Heart left ventricle (tissue), 13 donors: Measurements from ENCODE around the gene HSD11B1.

Experiments
- POLR2A ChIP-seq, 2 donors: fragments of 450-650 bp; IDR thresholded peaks; one replicate each; pipeline ENCODE4 v1.6.1; 2017; ENCODE audit warnings: antibody characterized with exemption in 2 of 2, mild to moderate bottlenecking in 2 of 2, moderate library complexity in 2 of 2
- TF ChIP-seq, protein P1 (sequence below), 12 donors: fragments of 200-600 bp; sonication (generic) in 4 of 12; IDR thresholded peaks; one replicate each; pipeline versions ENCODE4 v1.5.0 to v1.8.0; 2018 to 2022; ENCODE audit warnings: antibody characterized with exemption in 12 of 12, mild to moderate bottlenecking in 5 of 12
- donor health status: ischemic (EF 13 %, LVEDD 7.1; RV severe dilation, severe dysfunction).
- donor health status: DM: no; HTN: yes; CAD: no.
- donor health status: DM: no; HTN: no; CAD: no.
- donor health status: ischemic (EF 25% LVEDD 6.9; RV normal size, moderate dysfunction).
- donor health status: ischemic (EF 25% LVEDD 5.7; RV mildly dilated, moderate dysfunction).
- donor health status: ischemic (EF 35%, LVEDD 5.7; RV mildly dilated, moderate dysfunction).
- donor health status: nonischemic (EF 11% LVEDD 7.7; RV severe dilation, severe dysfunction).
- donor health status: DM: yes; HTN: yes; CAD: no.
- donor health status: PGD.
- donor health status: ischemic (EF 29% LVEDD 5.4; RV normal size, mild dysfunction).
- donor health status: nonischemic (EF 23%, LVEDD 6.1; RV moderate dilation, normal function).

DNA sequence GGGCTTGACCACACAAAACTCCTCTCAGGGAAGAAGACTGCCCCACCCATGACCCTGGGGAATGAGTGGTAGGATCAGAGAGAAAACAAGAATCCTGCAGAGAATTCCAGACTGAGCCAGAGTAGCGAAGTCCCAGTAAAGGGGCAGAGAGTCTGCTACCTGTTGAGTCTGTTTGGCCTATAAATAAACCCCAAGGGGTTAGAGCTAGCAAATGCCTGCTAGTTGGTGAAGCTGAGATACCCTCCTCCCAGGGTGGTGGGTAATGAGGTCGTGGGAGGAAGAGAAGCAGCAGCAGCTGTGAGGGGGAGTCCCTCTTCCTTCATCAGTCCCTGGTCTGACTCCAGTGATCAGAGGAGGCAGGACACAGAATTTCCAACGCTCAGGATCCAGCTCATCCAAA lies 53.8 kb downstream of the HSD11B1 start:
- TF ChIP-seq, protein P1, sequence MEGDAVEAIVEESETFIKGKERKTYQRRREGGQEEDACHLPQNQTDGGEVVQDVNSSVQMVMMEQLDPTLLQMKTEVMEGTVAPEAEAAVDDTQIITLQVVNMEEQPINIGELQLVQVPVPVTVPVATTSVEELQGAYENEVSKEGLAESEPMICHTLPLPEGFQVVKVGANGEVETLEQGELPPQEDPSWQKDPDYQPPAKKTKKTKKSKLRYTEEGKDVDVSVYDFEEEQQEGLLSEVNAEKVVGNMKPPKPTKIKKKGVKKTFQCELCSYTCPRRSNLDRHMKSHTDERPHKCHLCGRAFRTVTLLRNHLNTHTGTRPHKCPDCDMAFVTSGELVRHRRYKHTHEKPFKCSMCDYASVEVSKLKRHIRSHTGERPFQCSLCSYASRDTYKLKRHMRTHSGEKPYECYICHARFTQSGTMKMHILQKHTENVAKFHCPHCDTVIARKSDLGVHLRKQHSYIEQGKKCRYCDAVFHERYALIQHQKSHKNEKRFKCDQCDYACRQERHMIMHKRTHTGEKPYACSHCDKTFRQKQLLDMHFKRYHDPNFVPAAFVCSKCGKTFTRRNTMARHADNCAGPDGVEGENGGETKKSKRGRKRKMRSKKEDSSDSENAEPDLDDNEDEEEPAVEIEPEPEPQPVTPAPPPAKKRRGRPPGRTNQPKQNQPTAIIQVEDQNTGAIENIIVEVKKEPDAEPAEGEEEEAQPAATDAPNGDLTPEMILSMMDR (IDR thresholded peaks at IDR 0.05), result no peak
- no peak for TF ChIP-seq POLR2A (IDR thresholded peaks at IDR 0.05)
